Loucy (cell line): ENCODE measurements around the gene CASQ1.
A peak's percentile ranks its signal among the peaks of the same experiment; 100 is the strongest.

Source experiments
- H2AFZ ChIP-seq: fragments of 200-600 bp; sonication (generic); 2 replicates; pipeline ENCODE4 v1.6.0; 2016; ENCODE audit warnings: antibody characterized with exemption, mild to moderate bottlenecking, low read length, moderate library complexity
- H3F3A ChIP-seq: fragments of 200-600 bp; 2 replicates; pipeline ENCODE4 v1.6.0; 2016; ENCODE audit warnings: antibody characterized with exemption, low read depth, mild to moderate bottlenecking
- H3K27me3 ChIP-seq: fragments of 200-600 bp; sonication (generic); 2 replicates; pipeline ENCODE4 v1.6.1; 2014; ENCODE audit warnings: low read length, mild to moderate bottlenecking; ENCODE audit not compliant: insufficient read depth, poor library complexity, severe bottlenecking
- H3K36me3 ChIP-seq: fragments of 200-600 bp; sonication (generic); 2 replicates; pipeline ENCODE4 v1.6.1; 2016; ENCODE audit warnings: low read length; ENCODE audit not compliant: insufficient read depth
- H3K4me1 ChIP-seq: fragments of 200-600 bp; sonication (generic); 2 replicates; pipeline ENCODE4 v1.5.1; 2014; ENCODE audit warnings: low read length, mild to moderate bottlenecking; ENCODE audit not compliant: insufficient read depth, poor library complexity, severe bottlenecking
- H3K4me2 ChIP-seq: fragments of 200-600 bp; sonication (generic); 2 replicates; pipeline ENCODE4 v1.6.0; 2014; ENCODE audit warnings: antibody characterized with exemption, low read length, low read depth, mild to moderate bottlenecking; ENCODE audit not compliant: poor library complexity, severe bottlenecking
- H3K4me3 ChIP-seq: fragments of 200-600 bp; sonication (generic); 2 replicates; pipeline ENCODE4 v1.5.1; 2014; ENCODE audit warnings: low read length, mild to moderate bottlenecking, mixed read lengths; ENCODE audit not compliant: poor library complexity, severe bottlenecking
- H3K79me2 ChIP-seq: fragments of 200-600 bp; sonication (generic); 2 replicates; pipeline ENCODE4 v1.6.1; 2014; ENCODE audit warnings: low read length; ENCODE audit not compliant: insufficient read depth
- H3K9ac ChIP-seq: fragments of 200-600 bp; sonication (generic); 2 replicates; pipeline ENCODE4 v1.6.0; 2014; ENCODE audit warnings: mild to moderate bottlenecking, low read depth, low read length, moderate library complexity; ENCODE audit not compliant: poor library complexity, severe bottlenecking
- H3K9me2 ChIP-seq: fragments of 200-600 bp; sonication (generic); replicated peaks from 2 replicates; pipeline ENCODE4 v1.6.1; 2016; ENCODE audit warnings: low read depth, low read length, mixed read lengths
- H3K9me3 ChIP-seq: fragments of 200-600 bp; sonication (generic); 2 replicates; pipeline ENCODE4 v1.6.1; 2014; ENCODE audit warnings: mild to moderate bottlenecking, antibody characterized with exemption, low read length, low read depth; ENCODE audit not compliant: insufficient read depth
- H4K20me1 ChIP-seq: fragments of 200-600 bp; sonication (generic); 2 replicates; pipeline ENCODE4 v1.6.0; 2014; ENCODE audit warnings: antibody characterized with exemption, low read length, mild to moderate bottlenecking; ENCODE audit not compliant: insufficient read depth, poor library complexity, severe bottlenecking
- CTCF ChIP-seq: fragments of 200-600 bp; sonication (generic); conservative IDR thresholded peaks from 2 replicates; pipeline ENCODE4 v1.5.1; 2014; ENCODE audit warnings: mild to moderate bottlenecking, antibody characterized with exemption, low read length
- EZH2phosphoT487 ChIP-seq: fragments of 200-600 bp; IDR thresholded peaks from 2 replicates; pipeline ENCODE4 v1.6.1; 2018; ENCODE audit warnings: antibody characterized with exemption, mild to moderate bottlenecking, moderate library complexity, borderline replicate concordance

The CASQ1 gene

GRCh38 chr1:160206421-160207117, 16.2 kb downstream of the CASQ1 start:
- TF ChIP-seq EZH2phosphoT487 (no peak), CTCF (no peak)
- peak overlapping the region; percentile 90 for H3K9ac ChIP-seq
- H3K9me3 ChIP-seq, result no peaks in the 10 kb centered on the region
- no peaks in the 10 kb centered on the region; the same call in 1 of the 2 replicates for H3K36me3 ChIP-seq
- H3K4me1 ChIP-seq, result peaks cover 32% of the 10 kb centered on the region
- no peaks in the 10 kb centered on the region for H3K9me2 ChIP-seq
- H3K79me2 ChIP-seq, result peaks cover 14% of the 10 kb centered on the region
- H2AFZ ChIP-seq, result no peak overlapping the region
- H3K4me2 ChIP-seq, result peak overlapping the region; percentile 86
- H3K4me3 ChIP-seq, result peak overlapping the region; percentile 97
- peaks cover 5% of the 10 kb centered on the region for H4K20me1 ChIP-seq
- H3K27me3 ChIP-seq, result no peaks in the 10 kb centered on the region
- H3F3A ChIP-seq, result no peaks in the 10 kb centered on the region

DNA sequence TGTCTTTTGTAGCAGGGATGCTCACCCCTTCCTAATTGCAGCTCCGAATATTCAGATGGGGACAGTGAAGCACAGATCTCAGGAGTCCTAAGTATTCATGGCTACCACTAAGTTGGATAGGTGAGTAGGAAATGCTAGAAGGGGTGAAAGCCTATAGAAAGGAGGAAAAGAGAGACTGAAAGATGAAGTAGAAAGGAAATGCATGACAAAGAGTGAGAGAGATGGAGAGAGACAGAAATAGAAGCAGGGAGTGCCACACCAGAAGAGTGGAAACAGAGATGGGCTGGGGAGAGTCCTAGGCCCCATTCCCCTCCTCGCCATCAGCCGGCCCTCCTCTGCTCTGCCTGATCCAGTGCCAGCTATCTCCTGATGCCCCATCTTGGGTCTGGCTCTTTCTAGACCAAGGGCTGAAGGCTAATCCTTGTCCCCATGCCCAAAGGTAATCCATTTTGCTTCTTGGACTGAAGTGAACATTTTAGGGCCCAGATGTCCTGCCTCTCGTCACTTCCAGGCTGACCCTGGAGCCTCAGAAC, 16.8 kb downstream of the CASQ1 start:
- Histone ChIP-seq H4K20me1 (peaks cover 5% of the 10 kb centered on the region), H2AFZ (no peak overlapping the region), H3K4me3 (no peak overlapping the region), H3K4me2 (peak overlapping the region; percentile 86), H3F3A (no peaks in the 10 kb centered on the region), H3K9me2 (no peaks in the 10 kb centered on the region), H3K9me3 (no peaks in the 10 kb centered on the region), H3K36me3 (peaks cover 6% of the 10 kb centered on the region; the same call in 1 of the 2 replicates), H3K9ac (no peak overlapping the region), H3K27me3 (no peaks in the 10 kb centered on the region), H3K4me1 (peaks cover 32% of the 10 kb centered on the region), H3K79me2 (peaks cover 14% of the 10 kb centered on the region)
- TF ChIP-seq CTCF (no peak), EZH2phosphoT487 (no peak)

DNA sequence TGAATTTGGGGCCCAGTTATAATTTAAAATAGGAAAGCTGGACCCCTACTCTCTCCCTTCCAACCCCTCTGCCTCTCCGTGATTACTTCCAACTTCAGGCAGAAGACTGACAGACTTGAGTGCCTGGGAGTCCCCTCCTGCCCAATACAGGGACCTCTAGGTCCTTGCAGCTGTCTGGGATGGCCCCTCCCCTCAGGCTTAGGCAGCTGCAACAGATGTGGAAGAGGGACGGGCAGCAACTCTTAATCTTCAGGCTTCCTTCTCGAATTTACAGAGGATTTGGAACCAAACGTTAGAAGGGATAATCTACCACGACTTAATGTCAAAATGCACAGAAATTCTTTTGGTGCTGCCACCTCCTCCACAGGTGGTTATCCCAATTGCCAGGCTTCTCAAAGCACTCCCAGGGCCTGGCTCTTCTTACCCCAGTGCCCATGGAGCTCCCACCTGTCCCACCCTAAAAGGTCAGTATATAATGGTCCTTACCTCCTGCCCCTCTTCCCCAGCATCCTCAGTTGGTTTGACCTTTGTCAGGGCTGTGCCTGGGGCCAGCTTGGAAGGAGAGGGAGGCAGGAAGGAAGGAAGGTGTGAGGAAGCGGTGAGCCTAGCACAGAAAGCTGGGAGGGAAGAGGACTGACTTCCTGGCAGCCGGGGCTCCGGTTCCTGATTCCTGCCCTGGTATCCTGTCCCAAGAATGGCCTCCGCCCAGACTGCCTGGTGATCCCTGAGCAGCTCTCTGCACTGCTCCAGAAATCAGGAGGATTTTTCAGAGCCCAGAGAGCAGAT, 17.6 kb downstream of the CASQ1 start:
- H2AFZ ChIP-seq, result no peak overlapping the region
- H3K4me2 ChIP-seq, result no peak overlapping the region
- peaks cover 32% of the 10 kb centered on the region for H3K4me1 ChIP-seq
- peaks cover 5% of the 10 kb centered on the region for H4K20me1 ChIP-seq
- H3K9me2 ChIP-seq, result no peaks in the 10 kb centered on the region
- no peak overlapping the region for H3K4me3 ChIP-seq
- H3F3A ChIP-seq, result no peaks in the 10 kb centered on the region
- peaks cover 14% of the 10 kb centered on the region; the same call in 1 of the 2 replicates for H3K36me3 ChIP-seq
- no peak overlapping the region for H3K9ac ChIP-seq
- no peaks in the 10 kb centered on the region for H3K9me3 ChIP-seq
- TF ChIP-seq EZH2phosphoT487 (no peak), CTCF (no peak)
- H3K27me3 ChIP-seq, result no peaks in the 10 kb centered on the region
- peaks cover 14% of the 10 kb centered on the region for H3K79me2 ChIP-seq
